Neural crest cell (in vitro differentiated cells): ENCODE measurements around the gene CCL5. TPM values are rescaled to one million over a fixed set of nuclear protein-coding genes. Genes with fewer than 3 reads are reported as not detected.

Experiments used
- DNase-seq: peaks from one replicate; pipeline ENCODE4 v3.0.0; 2021; ENCODE audit warnings: low read depth, mixed read lengths, low spot score
- H3K27ac Mint-ChIP-seq: one replicate; pipeline ENCODE4 v1.8.0; 2021; ENCODE audit warnings: mild to moderate bottlenecking, mixed read lengths; ENCODE audit not compliant: unreplicated experiment
- H3K27me3 Mint-ChIP-seq: 2 replicates; pipeline ENCODE4 v1.8.0; 2021; ENCODE audit warnings: low read depth, mild to moderate bottlenecking, mixed read lengths
- H3K36me3 Mint-ChIP-seq: 2 replicates; pipeline ENCODE4 v1.8.0; 2021; ENCODE audit warnings: low read depth, mild to moderate bottlenecking, mixed read lengths
- H3K4me1 Mint-ChIP-seq: 2 replicates; pipeline ENCODE4 v1.8.0; 2021; ENCODE audit warnings: mixed read lengths
- H3K4me3 Mint-ChIP-seq: one replicate; pipeline ENCODE4 v1.8.0; 2021; ENCODE audit warnings: mild to moderate bottlenecking, mixed read lengths
- H3K9me3 Mint-ChIP-seq: 2 replicates; pipeline ENCODE4 v1.8.0; 2021; ENCODE audit warnings: mixed read lengths
- total RNA-seq: library from RNA; stranded (reverse); gene quantifications from 2 replicates; pipeline ENCODE4 v1.2.1, GENCODE V29; 2021
- TF ChIP-seq, protein P1 (sequence below): fragments of 200-600 bp; sonication (generic); conservative IDR thresholded peaks from 2 replicates; pipeline ENCODE4 v1.5.0; 2021; ENCODE audit warnings: antibody characterized with exemption, mild to moderate bottlenecking

CCL5 gene
- total RNA-seq, 1 donor from 2014 or later = not detected

DNA sequence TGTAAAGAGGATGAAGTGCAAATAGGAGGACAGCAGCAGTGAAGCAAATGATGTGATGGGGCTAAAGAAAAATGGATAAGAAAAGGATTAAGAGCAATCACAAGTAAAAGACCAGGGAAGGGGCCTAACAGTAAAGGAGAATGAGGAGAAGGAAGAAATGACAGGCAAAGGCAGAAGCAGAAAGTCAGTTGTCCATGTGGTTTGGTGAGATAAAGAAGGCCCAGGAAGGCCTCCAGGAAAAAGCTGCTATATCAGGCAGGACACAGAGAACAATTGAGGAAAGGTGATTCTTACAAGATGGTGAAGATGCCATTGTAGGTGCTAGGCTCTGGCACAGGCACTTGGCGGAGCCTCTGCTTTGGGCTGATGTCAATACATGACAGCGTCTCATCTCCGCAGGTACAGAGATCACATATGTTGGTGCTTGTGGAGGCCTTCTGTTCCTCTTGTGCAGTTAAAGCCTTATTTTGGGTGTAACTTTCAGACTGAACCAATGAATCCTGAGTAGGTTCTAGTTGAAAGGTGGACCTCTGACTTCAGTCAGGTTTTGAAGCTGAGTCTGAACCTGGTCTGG lies 32.3 kb upstream of the CCL5 start:
- Mint-ChIP-seq H3K27ac (no peak overlapping the region), H3K4me1 (no peaks in the 10 kb centered on the region), H3K36me3 (peaks cover 2% of the 10 kb centered on the region), H3K9me3 (peaks cover 19% of the 10 kb centered on the region), H3K4me3 (no peak overlapping the region), H3K27me3 (no peaks in the 10 kb centered on the region)
- TF ChIP-seq, protein P1, sequence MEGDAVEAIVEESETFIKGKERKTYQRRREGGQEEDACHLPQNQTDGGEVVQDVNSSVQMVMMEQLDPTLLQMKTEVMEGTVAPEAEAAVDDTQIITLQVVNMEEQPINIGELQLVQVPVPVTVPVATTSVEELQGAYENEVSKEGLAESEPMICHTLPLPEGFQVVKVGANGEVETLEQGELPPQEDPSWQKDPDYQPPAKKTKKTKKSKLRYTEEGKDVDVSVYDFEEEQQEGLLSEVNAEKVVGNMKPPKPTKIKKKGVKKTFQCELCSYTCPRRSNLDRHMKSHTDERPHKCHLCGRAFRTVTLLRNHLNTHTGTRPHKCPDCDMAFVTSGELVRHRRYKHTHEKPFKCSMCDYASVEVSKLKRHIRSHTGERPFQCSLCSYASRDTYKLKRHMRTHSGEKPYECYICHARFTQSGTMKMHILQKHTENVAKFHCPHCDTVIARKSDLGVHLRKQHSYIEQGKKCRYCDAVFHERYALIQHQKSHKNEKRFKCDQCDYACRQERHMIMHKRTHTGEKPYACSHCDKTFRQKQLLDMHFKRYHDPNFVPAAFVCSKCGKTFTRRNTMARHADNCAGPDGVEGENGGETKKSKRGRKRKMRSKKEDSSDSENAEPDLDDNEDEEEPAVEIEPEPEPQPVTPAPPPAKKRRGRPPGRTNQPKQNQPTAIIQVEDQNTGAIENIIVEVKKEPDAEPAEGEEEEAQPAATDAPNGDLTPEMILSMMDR = no peak
- no peak for DNase-seq

DNA sequence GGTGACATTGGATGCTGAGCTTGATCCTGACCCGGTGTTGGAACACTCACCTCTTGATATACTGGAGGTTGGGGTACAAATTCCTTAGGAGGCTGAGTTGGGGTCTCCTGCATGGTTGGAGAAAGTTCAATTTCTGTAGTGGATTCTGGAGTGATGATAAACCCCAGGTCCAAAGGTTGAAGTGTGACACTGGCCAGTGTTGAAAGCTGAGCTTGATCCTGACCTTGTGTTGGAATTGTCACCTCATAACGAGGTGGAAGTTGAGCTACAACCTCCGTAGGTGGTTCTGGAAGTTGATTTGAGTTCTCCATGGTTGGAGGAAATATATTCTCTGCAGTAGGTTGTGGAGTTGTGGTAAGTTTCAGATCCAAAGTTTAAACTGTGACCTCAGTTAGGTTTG lies 29.2 kb upstream of the CCL5 start:
- H3K36me3 Mint-ChIP-seq = no peaks in the 10 kb centered on the region
- no peak overlapping the region for H3K27ac Mint-ChIP-seq
- no peak overlapping the region for H3K4me3 Mint-ChIP-seq
- H3K27me3 Mint-ChIP-seq = peaks cover 3% of the 10 kb centered on the region
- no peaks in the 10 kb centered on the region for H3K4me1 Mint-ChIP-seq
- DNase-seq = no peak
- TF ChIP-seq, protein P1 = no peak
- peaks cover 20% of the 10 kb centered on the region for H3K9me3 Mint-ChIP-seq

DNA sequence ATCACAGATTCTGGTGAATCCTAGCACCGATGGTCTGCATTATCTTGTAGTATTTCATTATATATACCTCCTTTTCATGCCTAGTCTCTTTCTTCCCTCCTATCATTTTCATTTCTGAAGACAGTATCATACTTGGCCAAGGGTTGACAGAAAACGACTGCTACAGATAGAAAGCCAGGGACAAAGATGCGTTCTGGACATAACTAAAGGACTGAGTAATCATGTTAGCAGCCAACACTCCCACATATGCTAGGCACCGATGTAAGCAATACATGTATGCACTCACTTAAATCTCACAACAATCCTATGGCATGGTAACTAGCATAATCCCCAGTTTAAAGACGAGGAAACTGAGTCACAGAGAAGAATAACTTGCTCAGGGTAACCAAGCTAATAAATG lies 27.5 kb upstream of the CCL5 start:
- Mint-ChIP-seq H3K36me3 (no peaks in the 10 kb centered on the region), H3K27ac (no peak overlapping the region), H3K4me1 (no peaks in the 10 kb centered on the region), H3K27me3 (peaks cover 3% of the 10 kb centered on the region), H3K4me3 (no peak overlapping the region), H3K9me3 (peaks cover 14% of the 10 kb centered on the region)
- TF ChIP-seq, protein P1 = no peak
- DNase-seq = no peak

DNA sequence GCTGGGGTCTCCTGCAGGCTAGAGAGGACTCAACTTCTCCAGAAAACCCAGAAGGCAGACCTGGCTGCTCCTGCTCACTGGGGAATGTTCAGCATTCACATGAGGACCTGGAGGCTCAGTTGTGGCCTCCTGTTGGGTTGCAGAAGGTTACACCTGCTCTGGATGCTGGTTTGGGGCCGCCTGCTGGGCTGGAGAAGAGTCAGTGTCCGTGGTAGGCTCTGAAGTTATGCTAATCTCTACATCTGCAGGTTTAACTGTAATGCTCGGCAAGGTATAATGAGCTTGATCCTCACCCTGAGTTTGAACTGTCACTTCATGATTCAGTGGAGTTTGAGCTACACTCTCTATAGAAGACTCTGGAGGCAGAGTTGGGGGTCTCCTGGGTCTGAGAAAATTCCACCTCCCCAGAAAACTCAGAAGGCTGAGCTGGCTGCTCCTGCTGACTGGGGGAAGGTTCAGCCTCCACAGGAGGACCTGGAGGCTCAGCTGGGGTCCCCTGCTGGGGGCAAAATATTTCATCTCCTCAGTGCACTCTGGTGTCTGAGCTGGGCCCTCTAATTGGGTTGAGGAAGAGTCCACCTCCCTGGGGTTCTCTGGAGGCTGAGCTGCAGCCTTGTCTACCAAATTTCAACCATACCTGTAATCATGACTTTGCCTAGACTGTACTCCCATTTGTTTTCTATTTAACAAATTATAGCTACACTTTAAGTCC lies 26.9 kb upstream of the CCL5 start:
- DNase-seq = no peak
- Mint-ChIP-seq H3K4me1 (no peaks in the 10 kb centered on the region), H3K36me3 (no peaks in the 10 kb centered on the region), H3K9me3 (peaks cover 14% of the 10 kb centered on the region), H3K27ac (no peak overlapping the region), H3K27me3 (peaks cover 3% of the 10 kb centered on the region), H3K4me3 (no peak overlapping the region)
- TF ChIP-seq, protein P1 = no peak

DNA sequence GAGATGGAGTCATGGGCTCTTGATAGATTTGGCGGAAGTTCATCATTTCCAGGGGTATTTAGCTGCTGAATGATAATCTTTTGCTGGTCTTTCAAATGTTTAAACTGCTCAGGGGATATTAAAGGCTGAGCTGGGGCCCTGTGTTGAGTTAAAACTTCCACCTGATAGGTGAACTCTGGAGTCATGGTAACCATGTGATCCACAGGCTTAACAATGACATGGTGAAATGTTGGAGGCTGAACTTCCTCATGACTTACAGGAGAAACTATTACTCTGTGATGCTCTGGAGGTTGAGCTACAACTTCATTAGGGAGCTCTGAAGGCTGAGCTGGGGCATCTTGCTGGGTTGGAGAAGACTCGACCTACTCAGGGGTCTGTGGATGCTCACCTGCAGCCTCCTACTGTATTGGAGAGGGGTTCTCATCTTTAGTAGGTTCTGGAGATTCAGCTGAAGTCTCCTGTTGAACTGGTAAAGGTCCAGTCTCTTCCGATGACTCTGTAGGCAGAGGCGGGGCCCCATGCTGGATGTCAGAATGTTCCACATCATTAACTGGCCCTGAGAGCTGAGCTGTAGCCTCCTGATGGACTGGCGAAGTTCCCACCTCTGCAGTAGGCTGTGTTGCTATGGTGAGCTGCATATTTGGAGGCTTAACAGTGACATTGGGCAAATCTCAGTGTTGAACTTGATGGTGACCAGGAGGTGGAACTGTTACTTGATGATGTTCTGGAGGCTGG lies 26.2 kb upstream of the CCL5 start:
- no peak overlapping the region for H3K27ac Mint-ChIP-seq
- H3K36me3 Mint-ChIP-seq = no peaks in the 10 kb centered on the region
- DNase-seq = no peak
- TF ChIP-seq, protein P1 = no peak
- peaks cover 3% of the 10 kb centered on the region for H3K27me3 Mint-ChIP-seq
- H3K4me1 Mint-ChIP-seq = no peaks in the 10 kb centered on the region
- no peak overlapping the region for H3K4me3 Mint-ChIP-seq
- H3K9me3 Mint-ChIP-seq = peaks cover 12% of the 10 kb centered on the region
